HepG2 (cell line): ENCODE data around the gene ARL4C. TPM values are rescaled to one million over a fixed set of nuclear protein-coding genes. Genes with fewer than 3 reads are reported as not detected.

ENCODE experiments used
- CBX5 ChIP-seq: sonication (generic); formaldehyde crosslinking; IDR thresholded peaks from 2 replicates; pipeline ENCODE4 v1.4.0; 2020; ENCODE audit warnings: missing genetic modification reagents, borderline replicate concordance
- GABPA ChIP-seq, 2 experiments: IDR thresholded peaks; 2 replicates each; pipeline ENCODE4 v1.6.1; 2011 to 2016; ENCODE audit warnings: low read depth in 2 of 2, low read length in 1 of 2, missing biosample characterization in 1 of 2, missing genetic modification characterization in 1 of 2
- HNF1B ChIP-seq: sonication (generic); formaldehyde crosslinking; IDR thresholded peaks from 2 replicates; pipeline ENCODE4 v1.5.1; 2020; ENCODE audit warnings: mild to moderate bottlenecking, moderate library complexity, missing genetic modification reagents
- NFYC ChIP-seq: IDR thresholded peaks from 2 replicates; pipeline ENCODE4 v1.6.1; 2016; ENCODE audit warnings: missing genetic modification reagents, missing compliant biosample characterization
- RBM22 ChIP-seq: fragments of 200-400 bp; formaldehyde crosslinking; optimal IDR thresholded peaks from 2 replicates; pipeline ENCODE3; 2017; ENCODE audit warnings: mild to moderate bottlenecking, low read length, moderate library complexity
- RERE ChIP-seq: IDR thresholded peaks from 2 replicates; pipeline ENCODE4 v1.6.1; 2016; ENCODE audit warnings: low read depth, missing genetic modification reagents, missing compliant biosample characterization
- SCMH1 ChIP-seq: sonication (generic); formaldehyde crosslinking; IDR thresholded peaks from 2 replicates; pipeline ENCODE4 v1.9.0; 2021; ENCODE audit warnings: missing genetic modification reagents, mild to moderate bottlenecking, borderline replicate concordance
- TOE1 ChIP-seq: sonication (generic); formaldehyde crosslinking; IDR thresholded peaks from 2 replicates; pipeline ENCODE4 v1.4.0; 2020; ENCODE audit warnings: mild to moderate bottlenecking, missing genetic modification reagents
- ZFP1 ChIP-seq: IDR thresholded peaks from 2 replicates; pipeline ENCODE4 v1.6.1; 2016
- ZNF331 ChIP-seq: sonication (generic); formaldehyde crosslinking; IDR thresholded peaks from 2 replicates; pipeline ENCODE4 v1.4.0; 2020; ENCODE audit warnings: missing genetic modification reagents
- ZNF567 ChIP-seq: sonication (generic); formaldehyde crosslinking; IDR thresholded peaks from 2 replicates; pipeline ENCODE4 v1.8.1; 2023; ENCODE audit warnings: mild to moderate bottlenecking, missing genetic modification reagents, borderline replicate concordance
- ZNF598 ChIP-seq: sonication (generic); formaldehyde crosslinking; IDR thresholded peaks from 2 replicates; pipeline ENCODE4 v1.5.1; 2020; ENCODE audit warnings: mild to moderate bottlenecking, missing genetic modification reagents, borderline replicate concordance
- ZNF646 ChIP-seq: sonication (generic); formaldehyde crosslinking; IDR thresholded peaks from 2 replicates; pipeline ENCODE4 v1.9.0; 2021; ENCODE audit warnings: mild to moderate bottlenecking, missing genetic modification reagents
- ZNF839 ChIP-seq: sonication (generic); formaldehyde crosslinking; IDR thresholded peaks from 2 replicates; pipeline ENCODE4 v1.4.0; 2020; ENCODE audit warnings: missing genetic modification reagents, mild to moderate bottlenecking, borderline replicate concordance
- polyA plus RNA-seq, 8 experiments: library from polyadenylated mRNA; depleted of rRNA in 3 of 8; stranded (reverse) in 7 of 8; unstranded in 1 of 8; fragments of >200 nt; fragmentation: Illumina TruSeq in 4 of 8; extraction: Trizol in 4 of 8; gene quantifications; 2 replicates each; pipeline versions ENCODE4 v1.2.1 to v1.2.3, GENCODE V29; 2011 to 2016; ENCODE audit warnings: low read depth in 4 of 8, missing spikeins in 1 of 8, mixed read lengths in 1 of 8; ENCODE audit not compliant: insufficient read depth in 1 of 8
- total RNA-seq, 5 experiments: library from RNA; depleted of rRNA; stranded (reverse); fragments of >200 nt; fragmentation: Illumina TruSeq; extraction: Trizol; gene quantifications; 2 replicates each; pipeline ENCODE4 v1.2.3, GENCODE V29; 2016; ENCODE audit warnings: low read depth in 1 of 5

Gene ARL4C
- total and polyA plus RNA-seq, 2 of the 13 experiments (the other 11 are each of a cell fraction or from before 2014, with no cell fraction given), result 0.07 to 0.15 TPM

- TF ChIP-seq ZNF646 (CRISPR knock-in tag) (no peak), ZNF839 (CRISPR knock-in tag) (no peak), RERE (CRISPR knock-in tag) (no peak), GABPA (IDR thresholded peaks at IDR 0.05; ENCODE audit: low read depth, low read length) (no peak), GABPA (CRISPR knock-in tag; IDR thresholded peaks at IDR 0.05; ENCODE audit: low read depth) (peak; percentile 26; the same call in 1 of the 2 replicates), ZNF598 (peak; percentile 83; the same call in 1 of the 2 replicates), SCMH1 (no peak), CBX5 (CRISPR knock-in tag) (peak; percentile 30; the same call in 1 of the 2 replicates), ZNF567 (CRISPR knock-in tag) (no peak), TOE1 (no peak), ZNF331 (0 out of 2 replicates have a peak, but pooled peaks have one; percentile 55), RBM22 (no peak), NFYC (CRISPR knock-in tag) (no peak), ZFP1 (CRISPR knock-in tag) (no peak), HNF1B (CRISPR knock-in tag) (no peak)
These were observed 48.1 kb upstream of the ARL4C start (continued) for GRCh38 chr2:234544659-234545611.
